C4-2B (cell line): ENCODE data around the gene PXYLP1.

Experiments used
- H3K27ac ChIP-seq: fragments of 450-650 bp; 2 replicates; pipeline ENCODE4 v1.5.1; 2017
- CTCF ChIP-seq: fragments of 450-650 bp; conservative IDR thresholded peaks from 2 replicates; pipeline ENCODE4 v1.5.1; 2017; ENCODE audit warnings: mild to moderate bottlenecking
- ZFX ChIP-seq: fragments of 450-650 bp; IDR thresholded peaks from 2 replicates; pipeline ENCODE4 v1.6.1; 2017

PXYLP1 gene

GRCh38 chr3:141228395-141228794 lies 3.2 kb upstream of the PXYLP1 start:
- TF ChIP-seq CTCF (peak; percentile 79), ZFX (no peak)
- no peak overlapping the region for H3K27ac ChIP-seq

GRCh38 chr3:141229132-141229531 lies 2.5 kb upstream of the PXYLP1 start:
- TF ChIP-seq CTCF (no peak), ZFX (no peak)
- no peak overlapping the region; the same call in 1 of the 2 replicates for H3K27ac ChIP-seq

GRCh38 chr3:141230293-141230692 lies 1.3 kb upstream of the PXYLP1 start:
- no peak for TF ChIP-seq CTCF
- no peak for TF ChIP-seq ZFX
- no peak overlapping the region for H3K27ac ChIP-seq

- H3K27ac ChIP-seq = peak overlapping the region; percentile 65
Observed at GRCh38 chr3:141231952-141232823, 563 bp downstream of the PXYLP1 start.

GRCh38 chr3:141233457-141234161 lies 2.0 kb downstream of the PXYLP1 start:
- TF ChIP-seq CTCF (no peak), ZFX (no peak)
- H3K27ac ChIP-seq = no peak overlapping the region

More at GRCh38 chr3:141231952-141232823, 563 bp downstream of the PXYLP1 start:
- peak; percentile 56 for TF ChIP-seq CTCF
- TF ChIP-seq ZFX = no peak

GRCh38 chr3:141234283-141234682 lies 2.7 kb downstream of the PXYLP1 start:
- H3K27ac ChIP-seq = no peak overlapping the region
- TF ChIP-seq CTCF = no peak
- no peak for TF ChIP-seq ZFX

GRCh38 chr3:141235661-141236171 lies 4.1 kb downstream of the PXYLP1 start:
- H3K27ac ChIP-seq = no peak overlapping the region

More at GRCh38 chr3:141235661-141236171, 4.1 kb downstream of the PXYLP1 start:
- no peak for TF ChIP-seq CTCF
- TF ChIP-seq ZFX = no peak
